Tibial artery (tissue), 4 donors: ENCODE results near the gene DUSP3.

ENCODE experiments used
- DNase-seq, 2 donors: peaks; one replicate each; pipeline ENCODE4 v3.0.0-alpha.2; 2019
- H3K27ac ChIP-seq, 2 donors: fragments of 200-600 bp; sonication (generic) in 1 of 2; 1 replicate in 1 of 2; 2 replicates in 1 of 2; pipeline ENCODE4 v1.5.1; 2018 to 2019; ENCODE audit warnings: mild to moderate bottlenecking in 1 of 2
- H3K27me3 ChIP-seq, 2 donors: fragments of 200-600 bp; sonication (generic) in 1 of 2; one replicate each; pipeline versions ENCODE4 v1.5.1 to v1.6.0; 2016 to 2019
- H3K36me3 ChIP-seq, 3 donors: fragments of 200-600 bp; sonication (generic) in 2 of 3; one replicate each; pipeline ENCODE4 v1.5.1; 2016 to 2019; ENCODE audit warnings: mild to moderate bottlenecking in 2 of 3
- H3K4me1 ChIP-seq, 4 donors: fragments of 200-600 bp; sonication (generic) in 2 of 4; 1 replicate in 3 of 4; 2 replicates in 1 of 4; pipeline ENCODE4 v1.5.1; 2016 to 2019
- H3K4me3 ChIP-seq, 2 donors: fragments of 200-600 bp; sonication (generic) in 1 of 2; 1 replicate in 1 of 2; 2 replicates in 1 of 2; pipeline ENCODE4 v1.5.1; 2018 to 2019; ENCODE audit warnings: mild to moderate bottlenecking in 2 of 2
- H3K9me3 ChIP-seq, 3 donors: fragments of 200-600 bp; sonication (generic) in 1 of 3; one replicate each; pipeline ENCODE4 v1.5.1; 2016 to 2019
- CTCF ChIP-seq, 2 experiments: fragments of 200-600 bp in 1 of 2; fragments of 450-650 bp in 1 of 2; IDR thresholded peaks; one replicate each; pipeline ENCODE4 v1.5.1; 2017 to 2019; ENCODE audit warnings: antibody characterized with exemption in 2 of 2, mild to moderate bottlenecking in 1 of 2, moderate library complexity in 1 of 2
- intact Hi-C: fragments of 100-400 bp; cut with DNase I; formaldehyde crosslinking; loops from one replicate; pipeline ENCODE4 v1.15.0; 2023; ENCODE audit warnings: low total_unique reads

Gene DUSP3

DNA sequence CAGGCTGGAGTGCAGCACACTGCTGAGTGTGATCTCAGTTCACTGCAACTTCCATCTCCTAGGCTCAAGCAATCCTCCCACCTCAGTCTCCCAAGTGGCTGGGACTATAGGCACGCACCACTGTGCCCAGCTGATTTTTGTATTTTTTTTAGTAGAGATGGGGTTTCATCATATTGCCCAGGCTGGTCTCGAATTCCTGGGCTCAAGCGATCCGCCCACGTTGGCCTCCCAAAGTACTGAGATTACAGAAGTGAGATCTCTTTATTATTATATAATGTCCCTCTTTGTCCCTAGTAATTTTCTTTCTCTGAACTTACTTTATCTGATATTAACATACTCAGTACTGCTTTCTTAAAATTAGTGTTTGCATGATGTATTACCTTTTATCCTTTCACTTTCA is 9.8 kb upstream of the DUSP3 start:
- no peak overlapping the region for H3K4me3 ChIP-seq
- no peak for TF ChIP-seq CTCF (IDR thresholded peaks at IDR 0.05)
- DNase-seq: no peak
- H3K27me3 ChIP-seq: peaks cover 0 to 2% of the 10 kb centered on the region in 2 donors
- no peaks in the 10 kb centered on the region for H3K9me3 ChIP-seq
- no peaks in the 10 kb centered on the region for H3K4me1 ChIP-seq
- H3K36me3 ChIP-seq: no peaks in the 10 kb centered on the region
- no peak overlapping the region for H3K27ac ChIP-seq
- intact Hi-C loops: loop anchor here (10.0 kb wide), 1 partner anchor 46 kb away; the partner anchor contains the start of gene MPP3

- Histone ChIP-seq H3K9me3 (no peaks in the 10 kb centered on the region), H3K27me3 (peaks cover 0 to 5% of the 10 kb centered on the region in 2 donors), H3K36me3 (no peaks in the 10 kb centered on the region), H3K4me3 (no peak overlapping the region), H3K27ac (no peak overlapping the region), H3K4me1 (no peaks in the 10 kb centered on the region)
- intact Hi-C loops: loop anchor here (10.0 kb wide), 1 partner anchor 47 kb away; the partner anchor contains the start of gene MPP3
- TF ChIP-seq CTCF (IDR thresholded peaks at IDR 0.05): no peak
- no peak for DNase-seq
Measured at GRCh38 chr17:43787728-43788127, 9.0 kb upstream of the DUSP3 start.

DNA sequence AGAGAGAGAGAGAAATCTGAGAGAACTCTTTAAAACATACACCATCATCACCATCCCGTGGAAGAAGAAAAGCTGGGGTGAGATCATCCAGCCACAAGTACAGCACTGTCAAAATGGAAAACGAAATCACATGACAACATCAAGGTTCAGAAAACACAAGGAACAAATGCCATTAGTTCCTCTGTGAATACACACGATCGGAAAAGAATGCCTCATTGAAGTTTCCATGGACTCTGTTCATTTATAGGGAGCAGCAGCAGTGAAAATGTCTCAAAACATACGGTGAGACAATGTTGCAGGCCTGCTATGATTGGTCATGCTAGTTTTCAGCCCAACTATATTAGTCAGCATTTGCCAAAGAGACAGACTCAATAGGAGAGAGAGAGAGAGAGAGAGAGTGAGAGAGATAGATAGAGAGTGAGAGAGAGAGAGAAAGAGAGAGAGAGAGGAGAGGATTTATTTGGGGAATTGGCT is 5.9 kb upstream of the DUSP3 start:
- DNase-seq: no peak
- intact Hi-C loops: loop anchor here (10.0 kb wide), 1 partner anchor 50 kb away; the partner anchor contains the start of gene MPP3

DNA sequence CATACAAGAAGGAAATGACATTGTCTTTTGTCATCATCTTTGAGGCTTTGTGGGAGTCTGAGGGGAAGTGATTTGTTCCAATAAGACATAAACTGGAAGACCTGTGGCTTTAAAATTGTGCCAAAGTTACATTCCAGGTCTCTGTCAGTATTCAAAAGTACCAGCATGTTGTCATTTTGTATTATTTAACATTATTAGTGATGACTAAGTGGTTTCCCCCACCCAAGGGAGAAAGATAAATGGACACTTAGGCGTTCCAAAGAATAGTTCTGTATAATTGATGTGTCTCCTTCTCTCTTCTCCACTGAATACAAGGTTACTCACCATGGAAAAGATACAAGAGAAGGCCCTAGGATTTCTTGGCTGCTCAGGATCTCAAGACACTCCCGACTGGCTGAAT is 5.3 kb upstream of the DUSP3 start:
- TF ChIP-seq CTCF (IDR thresholded peaks at IDR 0.05): no peak
- H3K9me3 ChIP-seq: no peaks in the 10 kb centered on the region
- H3K4me3 ChIP-seq: no peak overlapping the region
- intact Hi-C loops: loop anchor here (10.0 kb wide), 1 partner anchor 51 kb away; the partner anchor contains the start of gene MPP3
- H3K27ac ChIP-seq: no peak overlapping the region
- peaks cover 0 to 7% (median 3%) of the 10 kb centered on the region in 4 donors for H3K4me1 ChIP-seq
- H3K27me3 ChIP-seq: peaks cover 0 to 4% of the 10 kb centered on the region in 2 donors
- H3K36me3 ChIP-seq: no peaks in the 10 kb centered on the region
- no peak for DNase-seq

More for the DNA sequence above, 5.9 kb upstream of the DUSP3 start:
- Histone ChIP-seq H3K9me3 (no peaks in the 10 kb centered on the region), H3K4me3 (no peak overlapping the region), H3K36me3 (no peaks in the 10 kb centered on the region), H3K27ac (no peak overlapping the region), H3K27me3 (peaks cover 0 to 4% of the 10 kb centered on the region in 2 donors), H3K4me1 (peaks cover 0 to under 1% (median 0%) of the 10 kb centered on the region in 4 donors)
- no peak for TF ChIP-seq CTCF (IDR thresholded peaks at IDR 0.05)

GRCh38 chr17:43782913-43783680 is 4.3 kb upstream of the DUSP3 start:
- H3K4me3 ChIP-seq: no peak overlapping the region
- intact Hi-C loops: loop anchor here (10.0 kb wide), 1 partner anchor 52 kb away; the partner anchor contains the start of gene MPP3
- H3K27me3 ChIP-seq: peaks cover 0 to 4% of the 10 kb centered on the region in 2 donors
- TF ChIP-seq CTCF (IDR thresholded peaks at IDR 0.05): no peak
- peaks cover 0 to 7% (median 3%) of the 10 kb centered on the region in 4 donors for H3K4me1 ChIP-seq
- H3K36me3 ChIP-seq: no peaks in the 10 kb centered on the region
- no peak for DNase-seq
- H3K9me3 ChIP-seq: no peaks in the 10 kb centered on the region
- H3K27ac ChIP-seq: no peak overlapping the region
